GM18505 (cell line): ENCODE measurements around the gene SERPINA3.
"Not testable (repeated sequence)": the region's sequence is repeated elsewhere in the genome, so short reads cannot be mapped to it uniquely, and the experiment has no call there.

ENCODE experiments used
- ATAC-seq: cut with Tn5 transposase; IDR thresholded peaks from one replicate; pipeline ENCODE4 v1.9.1; 2021; ENCODE audit not compliant: unreplicated experiment
- POLR2A ChIP-seq: IDR thresholded peaks from 4 replicates; pipeline ENCODE4 v1.6.1; 2011; ENCODE audit warnings: borderline replicate concordance; ENCODE audit not compliant: insufficient read depth, insufficient read length; ENCODE audit errors: extremely low read depth

SERPINA3 gene

GRCh38 chr14:94623856-94624499, 11.8 kb downstream of the SERPINA3 start:
- TF ChIP-seq POLR2A: no peak
- ATAC-seq: no peak

- ATAC-seq: no peak
- TF ChIP-seq POLR2A: no peak
Measured at GRCh38 chr14:94624537-94625352, 12.6 kb downstream of the SERPINA3 start.

DNA sequence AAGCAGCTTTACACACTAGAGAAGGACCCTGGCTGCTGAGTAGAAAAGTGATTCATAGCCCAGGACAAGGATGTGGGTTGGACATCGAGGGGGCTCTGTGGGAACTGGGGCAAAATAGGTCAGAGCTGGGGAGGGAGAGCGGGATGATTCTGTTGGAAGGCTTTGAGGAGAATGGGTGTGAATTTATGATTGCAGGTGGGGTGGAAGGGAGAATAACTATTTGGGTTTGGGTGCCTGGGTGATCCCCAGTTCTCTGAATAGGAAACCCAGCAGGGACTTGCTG, 13.1 kb downstream of the SERPINA3 start:
- ATAC-seq: no peak
- TF ChIP-seq POLR2A: no peak

GRCh38 chr14:94628578-94628977, 16.4 kb downstream of the SERPINA3 start:
- TF ChIP-seq POLR2A: no peak
- ATAC-seq: no peak

DNA sequence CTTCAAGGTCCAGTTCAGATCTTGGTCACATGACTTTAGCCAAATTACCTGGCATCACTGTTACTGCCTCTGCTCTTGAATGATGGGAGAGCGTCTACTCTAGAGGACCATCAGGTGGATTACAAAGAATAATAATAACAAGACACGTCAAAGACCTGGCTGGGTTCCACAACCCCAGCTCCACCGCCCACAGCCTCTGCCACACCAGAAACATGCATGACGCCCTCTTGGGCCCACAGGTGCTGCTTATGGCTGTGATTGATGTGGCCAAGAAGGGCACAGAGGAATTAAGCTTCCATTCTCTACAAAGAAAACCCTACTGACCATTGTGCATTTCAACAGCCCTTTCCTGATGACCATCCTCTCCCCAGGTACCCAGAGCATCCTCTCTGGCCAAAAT, 18.2 kb downstream of the SERPINA3 start:
- TF ChIP-seq POLR2A: no peak
- no peak for ATAC-seq

DNA sequence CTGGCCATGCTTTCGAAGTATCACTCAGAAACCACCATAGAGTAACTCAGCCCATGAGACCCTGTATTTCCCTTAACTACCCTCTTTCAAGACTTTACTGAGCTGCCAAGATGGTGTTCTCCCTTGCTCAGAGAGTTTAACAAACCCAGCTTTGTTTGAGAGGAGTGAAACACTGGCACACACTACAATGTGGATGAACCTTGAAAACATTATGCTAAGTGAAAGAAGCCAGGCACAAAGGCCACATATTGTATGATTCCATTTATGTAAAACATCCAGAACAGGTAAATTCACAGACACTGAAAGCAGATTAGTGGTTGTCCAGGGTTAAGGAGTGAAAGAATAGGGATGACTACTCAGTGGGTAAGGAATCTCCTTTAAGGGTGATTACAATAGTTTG, 18.9 kb downstream of the SERPINA3 start:
- TF ChIP-seq POLR2A: no peak
- no peak for ATAC-seq

- TF ChIP-seq POLR2A: no peak
- no peak for ATAC-seq
Measured at GRCh38 chr14:94631536-94632304, 19.5 kb downstream of the SERPINA3 start.

- TF ChIP-seq POLR2A: no peak
- no peak for ATAC-seq
Measured at GRCh38 chr14:94632305-94632590, 20.1 kb downstream of the SERPINA3 start.

DNA sequence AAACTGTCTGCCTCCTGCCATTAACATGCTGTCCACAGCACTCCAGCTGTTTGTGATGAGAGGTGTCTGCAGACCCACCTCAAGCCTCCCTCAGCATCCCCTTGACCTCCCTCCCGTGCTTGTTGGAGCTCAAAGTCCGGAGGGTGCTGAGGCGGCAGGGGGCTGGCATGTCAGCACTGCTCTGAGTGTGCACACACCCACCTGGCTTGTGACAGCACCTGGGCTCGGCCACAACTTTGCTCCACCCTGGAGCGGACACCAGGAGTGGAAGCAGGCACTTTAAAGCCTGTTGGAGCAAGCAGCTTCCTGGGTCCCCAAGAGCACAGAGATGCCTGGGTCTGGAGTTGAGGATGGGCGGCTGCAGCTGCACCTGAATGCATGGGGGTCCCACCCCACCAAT, 20.9 kb downstream of the SERPINA3 start:
- no peak for TF ChIP-seq POLR2A
- ATAC-seq: no peak

GRCh38 chr14:94635154-94635553, 23.0 kb downstream of the SERPINA3 start:
- ATAC-seq: no peak
- no peak for TF ChIP-seq POLR2A

DNA sequence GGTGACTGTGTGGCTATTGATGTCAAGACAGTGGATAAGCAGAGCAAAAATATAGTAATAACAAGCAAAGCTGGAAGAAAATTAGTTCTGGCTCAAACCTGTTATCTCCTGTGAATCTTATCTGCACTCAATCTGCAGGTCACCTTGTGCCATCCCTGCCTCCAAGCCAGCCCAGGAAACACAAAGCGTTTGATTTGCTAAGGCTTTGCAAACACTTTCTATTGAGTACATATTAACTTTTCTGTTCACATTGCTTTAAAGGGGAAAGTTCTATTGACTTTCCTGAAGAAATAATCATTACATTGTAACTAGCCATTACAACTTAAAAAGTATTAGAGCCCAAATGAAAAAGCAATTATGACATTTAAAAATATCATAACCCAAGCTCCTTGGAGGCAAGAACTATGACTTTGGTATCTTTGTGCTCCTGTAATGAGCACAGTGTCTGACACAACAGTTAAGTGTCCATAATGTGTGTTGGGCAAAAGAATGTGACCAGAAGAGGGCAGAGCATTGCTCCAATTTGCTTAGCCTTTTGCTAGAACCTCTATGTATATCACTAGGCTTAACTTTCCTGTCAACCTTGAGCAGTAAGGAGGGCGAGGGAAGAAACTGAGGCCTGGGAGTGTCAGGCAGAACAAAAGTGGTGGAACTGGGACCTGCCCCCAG, 24.7 kb downstream of the SERPINA3 start:
- TF ChIP-seq POLR2A: no peak

GRCh38 chr14:94637814-94638213, 25.6 kb downstream of the SERPINA3 start:
- ATAC-seq: not testable (repeated sequence)

More for the DNA sequence above, 24.7 kb downstream of the SERPINA3 start:
- ATAC-seq: no peak

- no peak for TF ChIP-seq POLR2A
- ATAC-seq: no peak
Measured at GRCh38 chr14:94638339-94638738, 26.1 kb downstream of the SERPINA3 start.
